Mammary epithelial cell (primary cell): ENCODE data around the gene C1orf232.

ENCODE experiments used
- EZH2 ChIP-seq: IDR thresholded peaks from 2 replicates; pipeline ENCODE4 v1.6.1; 2012; ENCODE audit warnings: low read length, inconsistent platforms, borderline replicate concordance
- TF ChIP-seq, protein P1 (sequence below), 2 donors: IDR thresholded peaks in 1 of 2; conservative IDR thresholded peaks in 1 of 2; 2 replicates each; pipeline ENCODE4 v1.5.1; 2011 to 2012; ENCODE audit warnings: inconsistent platforms in 2 of 2, low read length in 2 of 2, mild to moderate bottlenecking in 2 of 2, control low read depth in 1 of 2, low read depth in 1 of 2; ENCODE audit not compliant: insufficient read depth in 1 of 2; ENCODE audit errors: extremely low read depth in 1 of 2

DNA sequence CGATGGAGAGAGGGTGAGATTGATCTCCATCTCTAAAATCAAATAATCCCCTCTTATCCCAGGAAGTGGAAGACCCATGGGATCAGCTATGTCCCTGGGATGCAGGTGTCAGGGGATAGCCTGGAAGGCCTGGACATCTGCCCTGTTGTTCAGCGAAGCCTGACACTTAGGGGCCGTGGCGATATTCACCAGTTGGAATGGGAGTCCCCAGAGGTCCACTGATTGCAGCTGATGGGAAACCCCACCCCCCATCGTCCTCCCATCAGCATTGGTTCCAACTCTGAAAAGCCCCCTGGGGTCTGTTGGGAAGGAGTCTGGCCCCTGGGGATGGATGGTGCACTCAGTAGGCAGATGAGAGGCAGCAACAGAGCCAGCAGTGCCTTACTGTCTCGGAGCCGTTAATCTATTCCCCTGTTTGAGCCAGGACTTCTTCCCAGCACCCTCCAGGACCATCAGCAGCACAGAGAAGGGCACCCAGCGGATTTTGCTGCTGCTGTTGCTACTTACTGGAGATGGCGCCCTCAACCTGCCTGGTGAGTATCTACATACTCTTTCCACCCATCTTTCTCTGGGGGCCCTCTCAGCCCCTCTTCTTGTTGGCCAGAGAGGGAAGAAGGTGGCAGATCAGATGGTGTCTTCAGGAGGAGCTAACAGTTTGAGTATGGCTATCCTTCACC is 35.0 kb upstream of the C1orf232 start:
- TF ChIP-seq, protein P1, sequence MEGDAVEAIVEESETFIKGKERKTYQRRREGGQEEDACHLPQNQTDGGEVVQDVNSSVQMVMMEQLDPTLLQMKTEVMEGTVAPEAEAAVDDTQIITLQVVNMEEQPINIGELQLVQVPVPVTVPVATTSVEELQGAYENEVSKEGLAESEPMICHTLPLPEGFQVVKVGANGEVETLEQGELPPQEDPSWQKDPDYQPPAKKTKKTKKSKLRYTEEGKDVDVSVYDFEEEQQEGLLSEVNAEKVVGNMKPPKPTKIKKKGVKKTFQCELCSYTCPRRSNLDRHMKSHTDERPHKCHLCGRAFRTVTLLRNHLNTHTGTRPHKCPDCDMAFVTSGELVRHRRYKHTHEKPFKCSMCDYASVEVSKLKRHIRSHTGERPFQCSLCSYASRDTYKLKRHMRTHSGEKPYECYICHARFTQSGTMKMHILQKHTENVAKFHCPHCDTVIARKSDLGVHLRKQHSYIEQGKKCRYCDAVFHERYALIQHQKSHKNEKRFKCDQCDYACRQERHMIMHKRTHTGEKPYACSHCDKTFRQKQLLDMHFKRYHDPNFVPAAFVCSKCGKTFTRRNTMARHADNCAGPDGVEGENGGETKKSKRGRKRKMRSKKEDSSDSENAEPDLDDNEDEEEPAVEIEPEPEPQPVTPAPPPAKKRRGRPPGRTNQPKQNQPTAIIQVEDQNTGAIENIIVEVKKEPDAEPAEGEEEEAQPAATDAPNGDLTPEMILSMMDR (conservative IDR thresholded peaks at IDR 0.05 in 1 of 2, IDR thresholded peaks at IDR 0.05 in 1 of 2; ENCODE audit: extremely low read depth in 1 of 2, insufficient read depth in 1 of 2, low read depth in 1 of 2, low read length in 2 of 2), result no peak
- TF ChIP-seq EZH2, result no peak
